Stimulated activated CD4-positive, alpha-beta T cell treated with anti-CD3 and anti-CD28 coated beads, Interleukin-15, amount 100 ng/mL, for 24 hours (primary cell): ENCODE data around the gene MXD4.
"Not testable (repeated sequence)": the region's sequence is repeated elsewhere in the genome, so short reads cannot be mapped to it uniquely, and the experiment has no call there.

ENCODE experiments used
- DNase-seq: peaks from one replicate; pipeline ENCODE4 v3.0.0-alpha.2; 2020

Gene MXD4

GRCh38 chr4:2217726-2218125 is 44.2 kb downstream of the MXD4 start:
- DNase-seq: no peak

- DNase-seq: no peak
Observed at GRCh38 chr4:2212831-2213230, 49.1 kb downstream of the MXD4 start.

- DNase-seq: not testable (repeated sequence)
Observed at GRCh38 chr4:2202789-2203188, 59.1 kb downstream of the MXD4 start.
